HG02981 (cell line): ENCODE measurements around the gene ADPRS.

Experiments used
- ATAC-seq: cut with Tn5 transposase; IDR thresholded peaks from one replicate; pipeline ENCODE4 v1.9.1; 2021; ENCODE audit warnings: mild to moderate bottlenecking, moderate library complexity; ENCODE audit not compliant: unreplicated experiment

ADPRS gene

GRCh38 chr1:36088577-36089392 lies at the start of gene ADPRS:
Gene ADPRS, plus strand, starts transcription at chr1:36088892. Its CDS starts 13 bp downstream, at chr1:36088905.
- ATAC-seq: peak; percentile 76

- ATAC-seq: no peak
Measured at GRCh38 chr1:36040238-36040637, 48.5 kb upstream of the ADPRS start.

GRCh38 chr1:36051821-36052220 lies 36.9 kb upstream of the ADPRS start:
- ATAC-seq: no peak

- ATAC-seq: no peak
Measured at GRCh38 chr1:36053978-36054377, 34.7 kb upstream of the ADPRS start.

GRCh38 chr1:36055706-36056105 lies 33.0 kb upstream of the ADPRS start:
- ATAC-seq: no peak

- ATAC-seq: no peak
Measured at GRCh38 chr1:36062315-36062714, 26.4 kb upstream of the ADPRS start.

GRCh38 chr1:36067871-36068270 lies 20.8 kb upstream of the ADPRS start:
- no peak for ATAC-seq

GRCh38 chr1:36068866-36069265 lies 19.8 kb upstream of the ADPRS start:
- no peak for ATAC-seq

- ATAC-seq: no peak
Measured at GRCh38 chr1:36070349-36070748, 18.3 kb upstream of the ADPRS start.

GRCh38 chr1:36076979-36077573 lies 11.6 kb upstream of the ADPRS start:
- ATAC-seq: no peak

GRCh38 chr1:36080236-36080635 lies 8.5 kb upstream of the ADPRS start:
- no peak for ATAC-seq

- no peak for ATAC-seq
Measured at GRCh38 chr1:36080801-36081200, 7.9 kb upstream of the ADPRS start.

- no peak for ATAC-seq
Measured at GRCh38 chr1:36081926-36082485, 6.7 kb upstream of the ADPRS start.

- no peak for ATAC-seq
Measured at GRCh38 chr1:36083219-36083618, 5.5 kb upstream of the ADPRS start.

GRCh38 chr1:36083635-36084496 lies 4.8 kb upstream of the ADPRS start, which contains the start of gene TEKT2:
Gene TEKT2, plus strand, starts transcription at chr1:36084094. Its CDS starts 828 bp downstream, at chr1:36084922.
- no peak for ATAC-seq

GRCh38 chr1:36084497-36085115 lies 4.1 kb upstream of the ADPRS start:
- ATAC-seq: no peak

GRCh38 chr1:36085126-36085525 lies 3.6 kb upstream of the ADPRS start:
- no peak for ATAC-seq

GRCh38 chr1:36085686-36086526 lies 2.8 kb upstream of the ADPRS start:
- no peak for ATAC-seq

GRCh38 chr1:36086529-36087232 lies 2.0 kb upstream of the ADPRS start:
- no peak for ATAC-seq
